Stimulated activated CD4-positive, alpha-beta T cell treated with anti-CD3 and anti-CD28 coated beads, TNF-alpha, amount 100 ng/mL, for 1 hour (primary cell): ENCODE measurements around the gene TGM2.
"Not testable (repeated sequence)": the region's sequence is repeated elsewhere in the genome, so short reads cannot be mapped to it uniquely, and the experiment has no call there.

Source experiments
- DNase-seq, 3 donors: peaks; one replicate each; pipeline ENCODE4 v3.0.0-alpha.2; 2020; ENCODE audit warnings: low read depth in 3 of 3, low spot score in 1 of 3

The TGM2 gene

GRCh38 chr20:38119446-38119845 is 45.6 kb downstream of the TGM2 start:
- DNase-seq, result no peak

- no peak for DNase-seq
Measured at GRCh38 chr20:38117635-38118034, 47.4 kb downstream of the TGM2 start.

- no peak for DNase-seq
Measured at GRCh38 chr20:38117205-38117604, 47.9 kb downstream of the TGM2 start.

- no peak for DNase-seq
Measured at GRCh38 chr20:38116409-38117165, 48.5 kb downstream of the TGM2 start.

GRCh38 chr20:38115896-38116295 is 49.2 kb downstream of the TGM2 start:
- no peak for DNase-seq

GRCh38 chr20:38115205-38115604 is 49.9 kb downstream of the TGM2 start:
- DNase-seq, result no peak

GRCh38 chr20:38114353-38114791 is 50.7 kb downstream of the TGM2 start:
- no peak for DNase-seq

- DNase-seq, result no peak
Measured at GRCh38 chr20:38113401-38114325, 51.4 kb downstream of the TGM2 start.

- DNase-seq, result no peak
Measured at GRCh38 chr20:38112930-38113294, 52.2 kb downstream of the TGM2 start.

GRCh38 chr20:38112261-38112929 is 52.7 kb downstream of the TGM2 start:
- DNase-seq, result no peak

- DNase-seq, result no peak
Measured at GRCh38 chr20:38111366-38112232, 53.5 kb downstream of the TGM2 start.

GRCh38 chr20:38110525-38111178 is 54.4 kb downstream of the TGM2 start:
- no peak for DNase-seq

- DNase-seq, result no peak
Measured at GRCh38 chr20:38109591-38110524, 55.2 kb downstream of the TGM2 start.

- no peak for DNase-seq
Measured at GRCh38 chr20:38108986-38109541, 56.0 kb downstream of the TGM2 start.

- DNase-seq, result no peak
Measured at GRCh38 chr20:38108438-38108985, 56.6 kb downstream of the TGM2 start.

GRCh38 chr20:38107916-38108315 is 57.2 kb downstream of the TGM2 start:
- not testable (repeated sequence) for DNase-seq

GRCh38 chr20:38107386-38107785 is 57.7 kb downstream of the TGM2 start:
- not testable (repeated sequence) for DNase-seq

- DNase-seq, result no peak
Measured at GRCh38 chr20:38106461-38106860, 58.6 kb downstream of the TGM2 start.
